OCI-LY1 (cell line): ENCODE data around the gene CPA5.

ENCODE experiments used
- H2AFZ ChIP-seq: fragments of 200-600 bp; sonication (generic), shearing (Covaris generic); 2 replicates; pipeline ENCODE4 v1.6.0; 2014; ENCODE audit warnings: antibody characterized with exemption, mild to moderate bottlenecking, low read length
- H3F3A ChIP-seq: fragments of 200-600 bp; sonication (generic), shearing (Covaris generic); 2 replicates; pipeline ENCODE4 v1.6.0; 2014; ENCODE audit warnings: mild to moderate bottlenecking, antibody characterized with exemption, low read length, moderate library complexity; ENCODE audit not compliant: insufficient read depth
- H3K27ac ChIP-seq: fragments of 200-600 bp; sonication (generic); 2 replicates; pipeline ENCODE4 v1.5.1; 2014; ENCODE audit warnings: low read length, mixed run types, mild to moderate bottlenecking, low read depth; ENCODE audit not compliant: poor library complexity, severe bottlenecking
- H3K27me3 ChIP-seq: fragments of 200-600 bp; sonication (generic); 2 replicates; pipeline ENCODE4 v1.6.0; 2014; ENCODE audit warnings: antibody characterized with exemption, mild to moderate bottlenecking, low read length, moderate library complexity; ENCODE audit not compliant: insufficient read depth
- H3K36me3 ChIP-seq: fragments of 200-600 bp; sonication (generic); 2 replicates; pipeline ENCODE4 v1.6.1; 2014; ENCODE audit warnings: mild to moderate bottlenecking, antibody characterized with exemption, low read length, moderate library complexity, mixed read lengths; ENCODE audit not compliant: insufficient read depth
- H3K4me1 ChIP-seq: fragments of 200-600 bp; sonication (generic); 2 replicates; pipeline ENCODE4 v1.5.1; 2014; ENCODE audit warnings: mild to moderate bottlenecking, low read length, moderate library complexity; ENCODE audit not compliant: insufficient read depth, severe bottlenecking
- H3K4me2 ChIP-seq: fragments of 200-600 bp; sonication (generic), shearing (Covaris generic); 2 replicates; pipeline ENCODE4 v1.6.1; 2014; ENCODE audit warnings: low read length
- H3K4me3 ChIP-seq: fragments of 200-600 bp; sonication (generic); 2 replicates; pipeline ENCODE4 v1.5.1; 2014; ENCODE audit warnings: low read length, low read depth, mild to moderate bottlenecking, mixed read lengths; ENCODE audit not compliant: poor library complexity, severe bottlenecking
- H3K79me2 ChIP-seq: fragments of 200-600 bp; shearing (Covaris generic); 2 replicates; pipeline ENCODE4 v1.6.1; 2016; ENCODE audit warnings: mixed run types, low read length, mixed read lengths; ENCODE audit not compliant: insufficient read depth
- H3K9ac ChIP-seq: fragments of 200-600 bp; sonication (generic), shearing (Covaris generic); 2 replicates; pipeline ENCODE4 v1.6.1; 2014; ENCODE audit warnings: mild to moderate bottlenecking, low read length, mixed read lengths
- H3K9me2 ChIP-seq: fragments of 200-600 bp; sonication (generic), shearing (Covaris generic); 2 replicates; pipeline ENCODE4 v1.6.1; 2014; ENCODE audit warnings: low read depth, mild to moderate bottlenecking, low read length, mixed read lengths
- H3K9me3 ChIP-seq: fragments of 200-600 bp; shearing (Covaris generic); 2 replicates; pipeline ENCODE4 v1.6.1; 2014; ENCODE audit warnings: low read length, mixed read lengths
- H4K20me1 ChIP-seq: fragments of 200-600 bp; sonication (generic), shearing (Covaris generic); 2 replicates; pipeline ENCODE4 v1.6.0; 2016; ENCODE audit warnings: mild to moderate bottlenecking, low read length; ENCODE audit not compliant: insufficient read depth
- CTCF ChIP-seq: fragments of 200-600 bp; sonication (generic), shearing (Covaris generic); IDR thresholded peaks from 2 replicates; pipeline ENCODE4 v1.5.1; 2017; ENCODE audit warnings: mild to moderate bottlenecking, antibody characterized with exemption, low read length, moderate library complexity, mixed read lengths
- EZH2 ChIP-seq: fragments of 200-600 bp; sonication (generic), shearing (Covaris generic); IDR thresholded peaks from 2 replicates; pipeline ENCODE4 v1.8.0; 2017; ENCODE audit warnings: borderline replicate concordance, mixed run types, mild to moderate bottlenecking, antibody characterized with exemption, low read length, moderate library complexity, mixed read lengths

Gene CPA5

GRCh38 chr7:130365088-130365487 is 20.5 kb downstream of the CPA5 start:
- H3K4me1 ChIP-seq, result peaks cover 79% of the 10 kb centered on the region
- H3K4me3 ChIP-seq, result peak overlapping the region; percentile 17
- no peak overlapping the region for H2AFZ ChIP-seq
- peaks cover 9% of the 10 kb centered on the region; the same call in 1 of the 2 replicates for H3K9me3 ChIP-seq
- H3F3A ChIP-seq, result no peaks in the 10 kb centered on the region
- peak overlapping the region; percentile 61 for H3K4me2 ChIP-seq
- H3K9ac ChIP-seq, result peak overlapping the region; percentile 55
- H3K36me3 ChIP-seq, result no peaks in the 10 kb centered on the region; the same call in 1 of the 2 replicates
- H3K9me2 ChIP-seq, result no peaks in the 10 kb centered on the region
- no peaks in the 10 kb centered on the region for H3K79me2 ChIP-seq
- no peaks in the 10 kb centered on the region for H4K20me1 ChIP-seq
- peak overlapping the region; percentile 96 for H3K27ac ChIP-seq
- no peaks in the 10 kb centered on the region for H3K27me3 ChIP-seq
- TF ChIP-seq EZH2 (no peak), CTCF (no peak)

- H3K27me3 ChIP-seq, result no peaks in the 10 kb centered on the region
- H3K79me2 ChIP-seq, result no peaks in the 10 kb centered on the region
- no peak overlapping the region for H2AFZ ChIP-seq
- H3K9ac ChIP-seq, result peak overlapping the region; percentile 59
- H3K4me2 ChIP-seq, result peak overlapping the region; percentile 61
- no peak for TF ChIP-seq CTCF
- no peak for TF ChIP-seq EZH2
- peaks cover 3% of the 10 kb centered on the region; the same call in 1 of the 2 replicates for H3K9me3 ChIP-seq
- peak overlapping the region; percentile 96 for H3K27ac ChIP-seq
- peaks cover 86% of the 10 kb centered on the region for H3K4me1 ChIP-seq
- no peaks in the 10 kb centered on the region; the same call in 1 of the 2 replicates for H3K36me3 ChIP-seq
- no peaks in the 10 kb centered on the region for H4K20me1 ChIP-seq
- no peaks in the 10 kb centered on the region for H3F3A ChIP-seq
- H3K4me3 ChIP-seq, result peak overlapping the region; percentile 36
- H3K9me2 ChIP-seq, result no peaks in the 10 kb centered on the region
These were observed 21.2 kb downstream of the CPA5 start for GRCh38 chr7:130365511-130366441.

- Histone ChIP-seq H3K9me2 (no peaks in the 10 kb centered on the region), H4K20me1 (no peaks in the 10 kb centered on the region), H3K9ac (peak overlapping the region; percentile 59), H3K27ac (peak overlapping the region; percentile 96), H2AFZ (no peak overlapping the region), H3K9me3 (no peaks in the 10 kb centered on the region), H3K4me2 (peak overlapping the region; percentile 61; the same call in 1 of the 2 replicates), H3K27me3 (no peaks in the 10 kb centered on the region), H3F3A (no peaks in the 10 kb centered on the region), H3K79me2 (no peaks in the 10 kb centered on the region), H3K4me1 (peaks cover 94% of the 10 kb centered on the region), H3K4me3 (no peak overlapping the region), H3K36me3 (no peaks in the 10 kb centered on the region)
- TF ChIP-seq CTCF (no peak), EZH2 (no peak)
These were observed 21.9 kb downstream of the CPA5 start for GRCh38 chr7:130366564-130366963.
